VCaP (cell line): Measurements from ENCODE around the gene MB21D2.

Experiments used
- H3K27ac ChIP-seq: fragments of 450-650 bp; 2 replicates; pipeline ENCODE4 v1.5.1; 2017
- CTCF ChIP-seq: fragments of 450-650 bp; conservative IDR thresholded peaks from 2 replicates; pipeline ENCODE4 v1.5.1; 2017; ENCODE audit warnings: mild to moderate bottlenecking, moderate library complexity

The MB21D2 gene

DNA sequence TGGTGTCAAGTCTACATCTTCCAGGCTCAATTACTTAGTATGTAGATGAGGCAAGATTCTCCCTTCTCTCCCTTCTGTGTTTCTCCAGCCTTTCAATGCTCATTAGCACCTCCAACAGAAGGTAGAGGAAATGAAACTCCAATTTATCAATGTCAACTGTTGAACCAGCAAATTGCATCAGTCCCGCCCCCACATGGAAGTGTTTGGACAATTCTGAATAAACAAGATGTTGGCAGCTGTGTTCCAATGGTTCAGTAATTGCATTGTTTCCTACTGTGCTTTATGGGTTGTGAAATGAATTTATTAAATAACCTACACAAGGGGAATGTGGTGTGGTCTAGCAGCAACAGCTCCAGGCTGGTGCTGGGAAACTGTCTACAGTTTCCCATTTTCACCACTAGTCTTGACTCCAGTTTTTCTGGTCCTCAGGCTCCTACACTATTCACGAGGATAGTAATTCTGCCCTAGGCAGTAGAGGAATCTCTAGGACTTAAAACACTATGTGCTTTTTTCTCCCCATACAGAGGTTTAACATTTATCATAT, 91.9 kb downstream of the MB21D2 start:
- H3K27ac ChIP-seq: no peak overlapping the region
- no peak; the same call in 1 of the 2 replicates for TF ChIP-seq CTCF

- no peak for TF ChIP-seq CTCF
- H3K27ac ChIP-seq: no peak overlapping the region
These were observed 92.4 kb downstream of the MB21D2 start for GRCh38 chr3:192825216-192825615.

DNA sequence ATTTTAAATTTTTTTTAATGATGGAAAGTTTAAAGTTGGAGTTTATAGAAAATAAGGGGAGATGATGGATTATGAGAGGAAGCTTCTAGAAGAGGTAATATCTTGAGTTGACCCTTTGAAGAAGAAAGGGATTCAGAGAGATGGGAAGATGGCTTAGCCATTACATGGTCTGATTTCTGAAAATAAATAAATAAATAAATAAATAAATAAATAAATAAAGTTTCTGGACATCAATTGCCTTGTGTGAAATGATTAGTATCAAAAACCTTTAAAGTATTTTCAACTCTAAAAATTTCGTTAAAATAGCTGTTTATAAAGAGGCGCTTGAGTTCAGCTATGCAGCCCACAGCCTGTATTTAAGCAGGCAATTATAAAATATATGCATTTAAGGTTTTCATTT, 93.3 kb downstream of the MB21D2 start:
- TF ChIP-seq CTCF: no peak
- no peak overlapping the region for H3K27ac ChIP-seq

DNA sequence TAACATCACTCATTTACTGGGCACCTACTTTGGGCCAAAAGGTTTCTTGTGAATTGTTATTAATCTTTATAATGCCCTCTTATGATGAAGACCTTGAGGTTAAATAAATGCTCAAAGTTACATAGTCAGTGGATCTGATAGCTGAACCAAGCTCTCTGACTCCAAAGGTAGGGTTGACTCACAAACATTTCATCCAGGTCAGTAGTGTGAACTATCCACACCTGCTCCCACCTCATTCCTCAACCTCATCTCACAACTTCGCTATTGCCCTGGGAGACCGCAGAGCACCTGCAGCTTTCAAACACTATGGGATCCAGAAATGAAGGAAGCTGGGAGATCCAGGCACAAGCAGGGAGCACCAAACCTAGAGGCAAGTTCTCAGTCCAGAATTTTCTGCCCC, 96.5 kb downstream of the MB21D2 start:
- no peak overlapping the region for H3K27ac ChIP-seq
- TF ChIP-seq CTCF: no peak

DNA sequence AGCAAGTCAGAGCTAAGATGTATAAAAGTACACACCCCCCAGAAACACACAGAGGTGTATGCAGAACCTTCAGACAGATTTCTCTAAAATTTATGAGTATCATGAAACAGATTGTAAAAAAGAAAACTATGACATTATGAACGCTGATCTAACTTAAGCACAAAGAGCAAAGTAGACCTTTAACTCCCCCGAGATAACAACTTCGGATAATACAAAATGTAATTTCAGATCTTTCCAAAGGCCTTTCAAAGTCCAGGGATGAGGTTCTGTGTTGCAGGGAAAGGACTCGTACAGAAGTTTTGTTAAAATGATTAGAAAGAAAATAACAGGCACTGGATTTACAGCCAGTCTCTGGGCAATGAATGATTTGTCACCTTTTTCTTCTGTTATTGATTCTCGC, 97.5 kb downstream of the MB21D2 start:
- no peak overlapping the region for H3K27ac ChIP-seq
- TF ChIP-seq CTCF: no peak

DNA sequence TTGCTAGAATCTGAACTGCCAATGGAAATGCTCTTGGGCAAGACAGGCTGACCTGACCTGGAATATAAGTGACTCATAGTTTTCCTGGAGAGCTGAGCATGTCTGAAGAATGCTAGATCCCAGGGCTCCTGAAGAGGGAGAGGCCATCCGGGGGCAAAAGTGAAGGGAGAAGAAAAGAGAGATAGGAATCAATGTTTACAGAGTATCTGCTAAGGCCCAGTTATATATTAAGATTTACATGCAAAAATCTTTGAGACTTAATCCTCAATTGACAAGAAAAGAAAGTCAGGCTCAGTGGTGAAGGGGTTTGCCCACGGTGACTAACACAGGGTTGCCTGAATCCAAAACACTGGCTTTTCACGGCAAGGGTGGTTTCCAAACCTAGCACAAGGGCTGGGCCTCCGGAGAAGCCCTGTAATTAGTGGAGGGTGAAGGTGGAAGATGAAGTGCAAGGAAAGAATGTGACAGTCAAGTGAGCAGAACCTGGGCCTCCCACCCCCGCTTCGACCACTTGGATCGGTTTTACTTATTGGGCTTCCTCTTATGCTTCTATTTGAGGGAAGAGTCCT, 98.6 kb downstream of the MB21D2 start:
- no peak overlapping the region for H3K27ac ChIP-seq
- no peak for TF ChIP-seq CTCF

DNA sequence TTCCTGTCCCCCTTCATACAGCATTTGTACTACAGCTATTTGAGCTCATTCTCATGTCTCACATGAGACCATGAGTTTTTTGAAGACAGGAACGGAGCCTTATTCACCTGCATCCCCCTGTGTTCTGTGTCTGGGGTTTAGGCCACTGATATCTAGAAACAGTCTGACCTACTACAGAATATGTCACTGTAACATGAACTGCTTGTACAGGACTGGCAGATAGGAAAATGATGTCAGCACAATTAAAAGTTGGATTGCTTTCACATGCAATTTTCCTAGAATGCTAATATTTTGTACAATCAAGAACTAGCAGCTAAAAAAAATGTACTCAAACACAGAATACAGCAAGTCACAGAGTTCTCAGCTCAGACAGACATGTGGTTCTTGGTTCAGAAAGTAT, 99.5 kb downstream of the MB21D2 start:
- TF ChIP-seq CTCF: no peak
- no peak overlapping the region for H3K27ac ChIP-seq
